ENCODE measurements around the gene RNF5.

Gene RNF5

GRCh38 chr6:32189069-32189741, 11.0 kb downstream of the RNF5 start:
- Histone ChIP-seq H2BK12ac (ENCODE audit: low read length in 2 of 2) (peak overlapping the region in 1 of 2 experiments; percentile 45), H3K4me2 (ENCODE audit: low read length, poor library complexity, severe bottlenecking) (peak overlapping the region; percentile 81), H3K27ac (ENCODE audit: low read length, poor library complexity, severe bottlenecking) (peak overlapping the region; percentile 55), H3K79me1 (replicated peaks; ENCODE audit: low read length, poor library complexity, severe bottlenecking) (peaks cover 16% of the 10 kb centered on the region), H3K9ac (ENCODE audit: low read length) (peak overlapping the region; percentile 94), H2BK120ac (ENCODE audit: low read depth, low read length) (peak overlapping the region; percentile 99), H3K27me3 (ENCODE audit: control insufficient read depth in 1 of 2, insufficient read depth in 1 of 2, low read length in 2 of 2) (no peaks in the 10 kb centered on the region), H3K4ac (ENCODE audit: low read depth in 1 of 2, low read length in 2 of 2) (peak overlapping the region; percentile 77 to 87), H3K36me3 (ENCODE audit: control insufficient read depth in 1 of 2, insufficient read depth in 2 of 2, low read depth in 1 of 2, low read length in 2 of 2) (peaks cover 27 to 29% of the 10 kb centered on the region in 2 experiments), H3K9me3 (ENCODE audit: control insufficient read depth, low read length) (no peaks in the 10 kb centered on the region), H3K23ac (ENCODE audit: low read length in 2 of 2) (peak overlapping the region in 1 of 2 experiments; percentile 57), H2BK15ac (ENCODE audit: low read depth, poor library complexity, severe bottlenecking) (peak overlapping the region; percentile 96), H3K18ac (ENCODE audit: low read depth in 1 of 2, low read length in 2 of 2) (peak overlapping the region; percentile 81 to 84), H2AFZ (ENCODE audit: low read depth, low read length) (no peak overlapping the region), H2AK5ac (ENCODE audit: low read length, severe bottlenecking) (peak overlapping the region; percentile 74), H4K8ac (ENCODE audit: low read length) (peak overlapping the region; percentile 48), H2BK5ac (ENCODE audit: low read depth, low read length, poor library complexity, severe bottlenecking) (peak overlapping the region; percentile 40), H3K14ac (ENCODE audit: low read length in 2 of 2) (peak overlapping the region; percentile 84 to 87), H4K91ac (ENCODE audit: low read length) (no peak overlapping the region), H3K4me3 (ENCODE audit: insufficient read depth in 1 of 2, low read depth in 1 of 2, low read length in 2 of 2) (peak overlapping the region; percentile 66 to 94), H3K4me1 (ENCODE audit: control insufficient read depth, insufficient read depth, low read depth, low read length) (peaks cover 39% of the 10 kb centered on the region)
- peak; percentile 14 for DNase-seq
- 2% methylated on average over 7 of the region's 10 CpGs for WGBS

- H3K18ac ChIP-seq (ENCODE audit: low read depth in 1 of 2, low read length in 2 of 2), result peak overlapping the region; percentile 81 to 84
- no peak overlapping the region for H2BK5ac ChIP-seq (ENCODE audit: low read depth, low read length, poor library complexity, severe bottlenecking)
- H4K8ac ChIP-seq (ENCODE audit: low read length), result peak overlapping the region; percentile 48
- H3K4me1 ChIP-seq (ENCODE audit: control insufficient read depth, insufficient read depth, low read depth, low read length), result peaks cover 37% of the 10 kb centered on the region
- peak overlapping the region; percentile 77 to 87 for H3K4ac ChIP-seq (ENCODE audit: low read depth in 1 of 2, low read length in 2 of 2)
- H2BK15ac ChIP-seq (ENCODE audit: low read depth, poor library complexity, severe bottlenecking), result peak overlapping the region; percentile 96
- peaks cover 14% of the 10 kb centered on the region for H3K79me1 ChIP-seq (replicated peaks; ENCODE audit: low read length, poor library complexity, severe bottlenecking)
- no peak overlapping the region for H2AFZ ChIP-seq (ENCODE audit: low read depth, low read length)
- peak overlapping the region; percentile 55 for H3K27ac ChIP-seq (ENCODE audit: low read length, poor library complexity, severe bottlenecking)
- peak overlapping the region; percentile 94 for H3K9ac ChIP-seq (ENCODE audit: low read length)
- peak overlapping the region; percentile 81 for H3K4me2 ChIP-seq (ENCODE audit: low read length, poor library complexity, severe bottlenecking)
- peak overlapping the region; percentile 99 for H2BK120ac ChIP-seq (ENCODE audit: low read depth, low read length)
- no peaks in the 10 kb centered on the region for H3K9me3 ChIP-seq (ENCODE audit: control insufficient read depth, low read length)
- H3K23ac ChIP-seq (ENCODE audit: low read length in 2 of 2), result no peak overlapping the region
- H2BK12ac ChIP-seq (ENCODE audit: low read length in 2 of 2), result no peak overlapping the region
- H2AK5ac ChIP-seq (ENCODE audit: low read length, severe bottlenecking), result no peak overlapping the region
- H3K36me3 ChIP-seq (ENCODE audit: control insufficient read depth in 1 of 2, insufficient read depth in 2 of 2, low read depth in 1 of 2, low read length in 2 of 2), result peaks cover 24 to 27% of the 10 kb centered on the region in 2 experiments
- DNase-seq, result no peak
- no peak overlapping the region for H4K91ac ChIP-seq (ENCODE audit: low read length)
- WGBS, result 2% methylated on average over 7 of the region's 23 CpGs
- no peaks in the 10 kb centered on the region for H3K27me3 ChIP-seq (ENCODE audit: control insufficient read depth in 1 of 2, insufficient read depth in 1 of 2, low read length in 2 of 2)
- peak overlapping the region; percentile 66 to 94 for H3K4me3 ChIP-seq (ENCODE audit: insufficient read depth in 1 of 2, low read depth in 1 of 2, low read length in 2 of 2)
- H3K14ac ChIP-seq (ENCODE audit: low read length in 2 of 2), result peak overlapping the region; percentile 84 to 87
Measured at GRCh38 chr6:32189742-32190053, 11.5 kb downstream of the RNF5 start.

- Histone ChIP-seq H3K4ac (ENCODE audit: low read depth in 1 of 2, low read length in 2 of 2) (peak within 1 kb of the TSS; percentile 87 to 93), H4K8ac (ENCODE audit: low read length) (peak within 1 kb of the TSS; percentile 93), H3K14ac (ENCODE audit: low read length in 2 of 2) (peak within 1 kb of the TSS; percentile 87 to 92), H3K18ac (ENCODE audit: low read depth in 1 of 2, low read length in 2 of 2) (peak within 1 kb of the TSS; percentile 96 to 97), H3K4me1 (ENCODE audit: control insufficient read depth, insufficient read depth, low read depth, low read length) (peaks cover 37% of the 10 kb centered on the region), H3K23ac (ENCODE audit: low read length in 2 of 2) (peak within 1 kb of the TSS in 1 of 2 experiments; percentile 57), H3K36me3 (ENCODE audit: control insufficient read depth in 1 of 2, insufficient read depth in 2 of 2, low read depth in 1 of 2, low read length in 2 of 2) (peaks cover 24 to 27% of the 10 kb centered on the region in 2 experiments), H3K27me3 (ENCODE audit: control insufficient read depth in 1 of 2, insufficient read depth in 1 of 2, low read length in 2 of 2) (no peaks in the 10 kb centered on the region), H2BK5ac (ENCODE audit: low read depth, low read length, poor library complexity, severe bottlenecking) (peak within 1 kb of the TSS; percentile 81), H4K91ac (ENCODE audit: low read length) (peak within 1 kb of the TSS; percentile 97), H3K9ac (ENCODE audit: low read length) (peak within 1 kb of the TSS; percentile 95), H2AK5ac (ENCODE audit: low read length, severe bottlenecking) (peak within 1 kb of the TSS; percentile 84), H2BK120ac (ENCODE audit: low read depth, low read length) (peak within 1 kb of the TSS; percentile 99), H3K4me2 (ENCODE audit: low read length, poor library complexity, severe bottlenecking) (peak within 1 kb of the TSS; percentile 83), H3K27ac (ENCODE audit: low read length, poor library complexity, severe bottlenecking) (peak within 1 kb of the TSS; percentile 79), H2BK15ac (ENCODE audit: low read depth, poor library complexity, severe bottlenecking) (peak within 1 kb of the TSS; percentile 96), H2AFZ (ENCODE audit: low read depth, low read length) (no peak within 1 kb of the TSS), H2BK12ac (ENCODE audit: low read length in 2 of 2) (peak within 1 kb of the TSS; percentile 84 to 98), H3K9me3 (ENCODE audit: control insufficient read depth, low read length) (no peaks in the 10 kb centered on the region), H3K4me3 (ENCODE audit: insufficient read depth in 1 of 2, low read depth in 1 of 2, low read length in 2 of 2) (peak within 1 kb of the TSS; percentile 66 to 94), H3K79me1 (replicated peaks; ENCODE audit: low read length, poor library complexity, severe bottlenecking) (peaks cover 14% of the 10 kb centered on the region)
- 0% methylated on average over 16 of the region's 23 CpGs for WGBS
- peak; percentile 94 for DNase-seq
Measured at GRCh38 chr6:32190054-32190851, 12.0 kb downstream of the RNF5 start, which contains the start of gene PBX2. TSS of gene PBX2 (minus strand) at chr6:32190202. CDS start at chr6:32189915, 287 bp downstream.
